OCI-LY7 (cell line): ENCODE measurements around the gene AGT. TPM values are rescaled to one million over a fixed set of nuclear protein-coding genes. Genes with fewer than 3 reads are reported as not detected.

Source experiments
- BruUV-seq: library from RNA; stranded (reverse); fragments of 400-500 nt; replicated peaks from 2 replicates; lab custom pipeline; 2021; lab: Mats Ljungman, UMichigan
- CTCF ChIA-PET: fragments of 300-600 bp; sonication (Branson Sonifier 250); formaldehyde crosslinking; loops from one replicate; lab custom pipeline; 2022; ENCODE audit warnings: antibody characterized with exemption; ENCODE audit not compliant: unreplicated experiment; lab: Charles Lee
- POLR2A ChIA-PET: fragments of 300-600 bp; sonication (Branson Sonifier 250); formaldehyde crosslinking; loops from one replicate; lab custom pipeline; 2022; ENCODE audit warnings: antibody characterized with exemption; lab: Charles Lee
- DNase-seq: peaks from one replicate; pipeline ENCODE4 v3.0.0-alpha.2; 2015; ENCODE audit warnings: low spot score
- H2AFZ ChIP-seq: fragments of 200-600 bp; sonication (generic), shearing (Covaris generic); 2 replicates; pipeline ENCODE4 v1.6.1; 2014; ENCODE audit warnings: mild to moderate bottlenecking, antibody characterized with exemption, low read length, moderate library complexity
- H3K27ac ChIP-seq: fragments of 200-600 bp; sonication (generic); 2 replicates; pipeline ENCODE4 v1.5.1; 2014; ENCODE audit warnings: mixed run types, low read depth, mild to moderate bottlenecking, moderate library complexity, low read length, inconsistent platforms; ENCODE audit not compliant: poor library complexity, severe bottlenecking
- H3K36me3 ChIP-seq: fragments of 200-600 bp; sonication (generic); 2 replicates; pipeline ENCODE4 v1.6.1; 2014; ENCODE audit warnings: mild to moderate bottlenecking, antibody characterized with exemption, low read length, moderate library complexity, mixed read lengths; ENCODE audit not compliant: insufficient read depth
- H3K4me1 ChIP-seq: fragments of 200-600 bp; sonication (generic); 2 replicates; pipeline ENCODE4 v1.5.1; 2014; ENCODE audit warnings: mild to moderate bottlenecking, low read length; ENCODE audit not compliant: insufficient read depth, poor library complexity, severe bottlenecking
- H3K4me2 ChIP-seq: fragments of 200-600 bp; sonication (generic); 2 replicates; pipeline ENCODE4 v1.6.1; 2014; ENCODE audit warnings: mild to moderate bottlenecking, low read length
- H3K4me3 ChIP-seq: fragments of 200-600 bp; sonication (generic); 2 replicates; pipeline ENCODE4 v1.5.1; 2014; ENCODE audit warnings: mild to moderate bottlenecking, low read depth, low read length; ENCODE audit not compliant: poor library complexity, severe bottlenecking
- H3K79me2 ChIP-seq: fragments of 200-600 bp; sonication (generic); 2 replicates; pipeline ENCODE4 v1.6.1; 2016; ENCODE audit warnings: low read depth, mild to moderate bottlenecking, low read length, moderate library complexity, mixed read lengths; ENCODE audit not compliant: insufficient read depth
- H3K9me2 ChIP-seq: fragments of 200-600 bp; sonication (generic); 2 replicates; pipeline ENCODE4 v1.6.1; 2016; ENCODE audit warnings: mild to moderate bottlenecking, low read length, mixed read lengths; ENCODE audit not compliant: insufficient read depth
- H3K9me3 ChIP-seq: fragments of 200-600 bp; sonication (generic); 2 replicates; pipeline ENCODE4 v1.6.1; 2014; ENCODE audit warnings: mild to moderate bottlenecking, mixed run types, low read length, mixed read lengths
- H4K20me1 ChIP-seq: fragments of 200-600 bp; sonication (generic); 2 replicates; pipeline ENCODE4 v1.6.1; 2014; ENCODE audit warnings: mild to moderate bottlenecking, antibody characterized with exemption, low read length, moderate library complexity, mixed read lengths; ENCODE audit not compliant: insufficient read depth
- EZH2phosphoT487 ChIP-seq: fragments of 200-600 bp; sonication (generic); IDR thresholded peaks from 2 replicates; pipeline ENCODE4 v1.6.1; 2018; ENCODE audit warnings: low read depth, borderline replicate concordance, mild to moderate bottlenecking, mixed run types, antibody characterized with exemption, low read length, moderate library complexity, mixed read lengths
- intact Hi-C: fragments of 100-400 bp; cut with micrococcal nuclease; formaldehyde crosslinking; loops from one replicate; pipeline ENCODE4 v1.10.0; 2022; ENCODE audit not compliant: unreplicated experiment
- total RNA-seq, 2 experiments: library from RNA; depleted of rRNA in 1 of 2; stranded (reverse); fragments of >200 nt in 1 of 2; shearing (Covaris generic) in 1 of 2; gene quantifications; 2 replicates each; pipeline ENCODE4 v1.2.3, GENCODE V29; 2014 to 2022
- TF ChIP-seq, protein P1 (sequence below): fragments of 200-600 bp; sonication (generic); conservative IDR thresholded peaks from 2 replicates; pipeline ENCODE4 v1.5.1; 2014; ENCODE audit warnings: mild to moderate bottlenecking, antibody characterized with exemption, low read length, moderate library complexity, mixed read lengths

The AGT gene
- total RNA-seq, 2 experiments from 2014 or later = not detected

DNA sequence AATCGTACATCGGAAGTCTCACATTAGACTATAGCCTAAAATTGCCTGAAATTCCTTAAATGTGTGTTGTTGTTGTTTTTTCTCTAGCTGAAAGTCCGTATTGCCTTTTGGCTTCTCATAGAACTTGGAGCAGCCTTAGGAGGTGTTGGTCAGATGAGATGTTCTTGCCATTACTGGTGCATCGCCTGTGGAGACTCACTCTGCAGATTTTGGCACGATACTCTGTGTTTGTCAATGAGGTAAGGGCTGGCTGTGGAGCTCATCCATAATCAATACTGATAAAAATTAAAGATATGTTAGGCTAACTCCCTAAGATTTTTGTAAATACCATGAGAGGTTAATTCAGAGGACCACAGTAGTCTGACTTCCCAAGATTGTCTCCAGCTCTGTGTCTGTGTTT is 28.9 kb downstream of the AGT start:
- intact Hi-C loops = no loop called here
- Histone ChIP-seq H4K20me1 (no peaks in the 10 kb centered on the region), H3K79me2 (no peaks in the 10 kb centered on the region), H3K4me3 (no peak overlapping the region), H3K27ac (no peak overlapping the region), H3K9me2 (no peaks in the 10 kb centered on the region), H3K36me3 (peaks cover 94% of the 10 kb centered on the region), H3K4me2 (no peak overlapping the region), H3K9me3 (no peaks in the 10 kb centered on the region), H3K4me1 (no peaks in the 10 kb centered on the region), H2AFZ (no peak overlapping the region)
- POLR2A ChIA-PET = interaction anchor here (0.8 kb wide), 1 partner anchor 51 kb away, joined by 3 read pairs; no protein-coding TSS in a partner anchor
- CTCF ChIA-PET = no interaction called here
- DNase-seq = no peak
- no TSS peak for BruUV-seq
- TF ChIP-seq, protein P1, sequence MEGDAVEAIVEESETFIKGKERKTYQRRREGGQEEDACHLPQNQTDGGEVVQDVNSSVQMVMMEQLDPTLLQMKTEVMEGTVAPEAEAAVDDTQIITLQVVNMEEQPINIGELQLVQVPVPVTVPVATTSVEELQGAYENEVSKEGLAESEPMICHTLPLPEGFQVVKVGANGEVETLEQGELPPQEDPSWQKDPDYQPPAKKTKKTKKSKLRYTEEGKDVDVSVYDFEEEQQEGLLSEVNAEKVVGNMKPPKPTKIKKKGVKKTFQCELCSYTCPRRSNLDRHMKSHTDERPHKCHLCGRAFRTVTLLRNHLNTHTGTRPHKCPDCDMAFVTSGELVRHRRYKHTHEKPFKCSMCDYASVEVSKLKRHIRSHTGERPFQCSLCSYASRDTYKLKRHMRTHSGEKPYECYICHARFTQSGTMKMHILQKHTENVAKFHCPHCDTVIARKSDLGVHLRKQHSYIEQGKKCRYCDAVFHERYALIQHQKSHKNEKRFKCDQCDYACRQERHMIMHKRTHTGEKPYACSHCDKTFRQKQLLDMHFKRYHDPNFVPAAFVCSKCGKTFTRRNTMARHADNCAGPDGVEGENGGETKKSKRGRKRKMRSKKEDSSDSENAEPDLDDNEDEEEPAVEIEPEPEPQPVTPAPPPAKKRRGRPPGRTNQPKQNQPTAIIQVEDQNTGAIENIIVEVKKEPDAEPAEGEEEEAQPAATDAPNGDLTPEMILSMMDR = no peak
- TF ChIP-seq EZH2phosphoT487 = no peak

DNA sequence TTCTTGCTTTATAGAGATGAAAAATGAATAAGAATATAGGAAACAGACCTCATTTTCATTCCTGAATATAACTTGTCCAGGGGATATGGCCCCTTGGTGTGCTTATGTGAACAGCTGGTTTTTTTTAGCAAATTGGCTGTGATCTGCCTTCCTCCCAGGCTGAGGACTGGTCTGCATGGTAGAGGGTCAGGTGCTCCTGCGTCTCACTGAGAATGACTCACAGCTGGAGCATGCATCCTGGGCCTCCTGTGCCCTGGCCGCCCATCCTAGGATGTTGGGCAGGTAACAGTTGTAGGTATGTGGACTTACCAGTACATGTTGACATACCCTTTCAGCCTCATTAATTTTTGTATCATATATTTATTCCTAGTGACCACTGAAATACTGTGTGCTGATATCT is 29.8 kb downstream of the AGT start:
- H3K9me2 ChIP-seq = no peaks in the 10 kb centered on the region
- no peaks in the 10 kb centered on the region for H4K20me1 ChIP-seq
- no peaks in the 10 kb centered on the region for H3K9me3 ChIP-seq
- H3K4me2 ChIP-seq = no peak overlapping the region
- no peaks in the 10 kb centered on the region for H3K79me2 ChIP-seq
- peaks cover 94% of the 10 kb centered on the region for H3K36me3 ChIP-seq
- BruUV-seq = no TSS peak
- no peak for TF ChIP-seq EZH2phosphoT487
- TF ChIP-seq, protein P1 = no peak
- no peaks in the 10 kb centered on the region for H3K4me1 ChIP-seq
- intact Hi-C loops = no loop called here
- ChIA-PET POLR2A (interaction anchor here (0.7 kb wide), 1 partner anchor 153 kb away, joined by 4 read pairs; no protein-coding TSS in a partner anchor), CTCF (no interaction called here)
- no peak overlapping the region for H2AFZ ChIP-seq
- DNase-seq = no peak
- no peak overlapping the region for H3K27ac ChIP-seq
- no peak overlapping the region for H3K4me3 ChIP-seq

DNA sequence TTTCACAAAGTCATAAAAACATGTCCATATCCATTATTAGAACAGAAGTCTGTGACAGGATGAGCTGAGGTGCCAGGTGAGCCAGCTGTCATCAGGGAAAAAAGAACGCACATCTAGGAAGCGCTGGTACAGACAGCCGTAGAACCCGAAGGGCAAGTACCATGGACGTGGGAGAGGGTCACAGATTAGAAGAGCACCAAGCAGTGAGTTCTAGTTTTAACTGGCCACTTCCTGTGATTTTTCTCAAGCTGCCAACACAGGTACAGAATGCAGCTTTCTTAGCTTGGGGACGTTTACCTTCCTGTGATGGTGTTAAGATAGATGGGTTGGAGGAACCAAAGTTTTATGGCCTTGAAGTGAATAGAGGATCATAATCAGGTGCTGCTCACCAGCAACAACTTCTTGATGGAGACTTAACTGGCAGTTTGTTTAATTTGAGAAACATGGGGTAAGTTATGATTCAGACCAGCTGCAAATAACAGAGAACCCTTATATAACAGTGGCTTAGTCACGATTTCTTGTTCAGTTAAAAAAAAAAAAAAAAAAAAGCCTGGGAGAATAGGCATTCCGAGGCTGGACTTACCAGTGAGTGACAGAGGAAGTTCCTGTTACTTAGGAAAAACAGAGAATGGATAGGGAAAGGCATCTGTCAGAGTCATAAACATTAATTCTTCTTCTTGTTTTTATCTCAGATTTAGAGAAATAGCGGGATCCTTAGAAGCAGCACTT is 30.9 kb downstream of the AGT start:
- ChIA-PET CTCF (no interaction called here), POLR2A (interaction anchor here (0.7 to 1.5 kb wide), 4 partner anchors 22 to 154 kb away, joined by 3 to 6 read pairs (median 4); no protein-coding TSS in a partner anchor)
- no peak overlapping the region for H3K4me3 ChIP-seq
- no peak overlapping the region for H3K27ac ChIP-seq
- no peaks in the 10 kb centered on the region for H3K9me3 ChIP-seq
- no peaks in the 10 kb centered on the region for H3K4me1 ChIP-seq
- H4K20me1 ChIP-seq = no peaks in the 10 kb centered on the region
- intact Hi-C loops = no loop called here
- no peak overlapping the region for H2AFZ ChIP-seq
- TF ChIP-seq EZH2phosphoT487 = no peak
- TF ChIP-seq, protein P1 = no peak
- no TSS peak for BruUV-seq
- no peaks in the 10 kb centered on the region for H3K79me2 ChIP-seq
- H3K4me2 ChIP-seq = no peak overlapping the region
- peaks cover 96% of the 10 kb centered on the region for H3K36me3 ChIP-seq
- DNase-seq = no peak
- no peaks in the 10 kb centered on the region for H3K9me2 ChIP-seq
